ENCODE measurements around the gene NAGPA.

Gene NAGPA

DNA sequence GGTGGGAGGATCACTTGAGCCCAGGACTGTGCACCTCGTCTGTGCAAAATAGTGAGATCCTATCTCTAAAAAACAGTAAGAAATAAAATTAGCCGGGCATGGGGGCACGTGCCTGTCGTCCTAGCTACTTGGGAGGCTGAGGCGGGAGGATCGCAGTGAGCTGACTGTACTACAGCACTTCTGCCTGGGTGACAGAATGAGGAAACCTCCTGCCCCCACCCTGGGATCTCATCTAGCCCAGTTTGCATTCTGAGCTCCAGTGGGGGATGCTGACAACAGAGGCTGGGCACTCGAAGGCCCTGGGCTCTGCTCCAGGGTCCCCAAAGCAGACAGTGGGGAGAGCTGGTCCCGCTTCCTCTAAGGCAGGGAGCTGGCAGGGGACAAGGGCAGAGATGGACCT, 7.1 kb downstream of the NAGPA start:
- Histone ChIP-seq H3K36me3 (ENCODE audit: insufficient read depth, low read length) (no peaks in the 10 kb centered on the region), H4K20me1 (ENCODE audit: insufficient read depth, low read length) (no peaks in the 10 kb centered on the region), H3K79me2 (ENCODE audit: insufficient read depth, low read length) (no peaks in the 10 kb centered on the region), H2AFZ (ENCODE audit: low read length) (no peak overlapping the region), H3K27ac (ENCODE audit: low read depth, low read length, poor library complexity, severe bottlenecking) (no peak overlapping the region), H3K4me1 (ENCODE audit: insufficient read depth, low read length, severe bottlenecking) (no peaks in the 10 kb centered on the region), H3K9me3 (ENCODE audit: low read length) (no peaks in the 10 kb centered on the region), H3K9ac (ENCODE audit: low read length) (no peak overlapping the region), H3K4me2 (ENCODE audit: low read length) (no peak overlapping the region), H3K4me3 (ENCODE audit: low read depth, low read length, poor library complexity, severe bottlenecking) (no peak overlapping the region), H3K27me3 (ENCODE audit: insufficient read depth, low read length) (no peaks in the 10 kb centered on the region), H3K9me2 (ENCODE audit: low read depth, low read length) (no peaks in the 10 kb centered on the region), H3F3A (ENCODE audit: insufficient read depth, low read length) (no peaks in the 10 kb centered on the region)
- TF ChIP-seq, protein P1, sequence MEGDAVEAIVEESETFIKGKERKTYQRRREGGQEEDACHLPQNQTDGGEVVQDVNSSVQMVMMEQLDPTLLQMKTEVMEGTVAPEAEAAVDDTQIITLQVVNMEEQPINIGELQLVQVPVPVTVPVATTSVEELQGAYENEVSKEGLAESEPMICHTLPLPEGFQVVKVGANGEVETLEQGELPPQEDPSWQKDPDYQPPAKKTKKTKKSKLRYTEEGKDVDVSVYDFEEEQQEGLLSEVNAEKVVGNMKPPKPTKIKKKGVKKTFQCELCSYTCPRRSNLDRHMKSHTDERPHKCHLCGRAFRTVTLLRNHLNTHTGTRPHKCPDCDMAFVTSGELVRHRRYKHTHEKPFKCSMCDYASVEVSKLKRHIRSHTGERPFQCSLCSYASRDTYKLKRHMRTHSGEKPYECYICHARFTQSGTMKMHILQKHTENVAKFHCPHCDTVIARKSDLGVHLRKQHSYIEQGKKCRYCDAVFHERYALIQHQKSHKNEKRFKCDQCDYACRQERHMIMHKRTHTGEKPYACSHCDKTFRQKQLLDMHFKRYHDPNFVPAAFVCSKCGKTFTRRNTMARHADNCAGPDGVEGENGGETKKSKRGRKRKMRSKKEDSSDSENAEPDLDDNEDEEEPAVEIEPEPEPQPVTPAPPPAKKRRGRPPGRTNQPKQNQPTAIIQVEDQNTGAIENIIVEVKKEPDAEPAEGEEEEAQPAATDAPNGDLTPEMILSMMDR (IDR thresholded peaks at IDR 0.05; ENCODE audit: low read length), result no peak
- no peak for TF ChIP-seq EZH2 (IDR thresholded peaks at IDR 0.05; ENCODE audit: borderline replicate concordance, low read length)

DNA sequence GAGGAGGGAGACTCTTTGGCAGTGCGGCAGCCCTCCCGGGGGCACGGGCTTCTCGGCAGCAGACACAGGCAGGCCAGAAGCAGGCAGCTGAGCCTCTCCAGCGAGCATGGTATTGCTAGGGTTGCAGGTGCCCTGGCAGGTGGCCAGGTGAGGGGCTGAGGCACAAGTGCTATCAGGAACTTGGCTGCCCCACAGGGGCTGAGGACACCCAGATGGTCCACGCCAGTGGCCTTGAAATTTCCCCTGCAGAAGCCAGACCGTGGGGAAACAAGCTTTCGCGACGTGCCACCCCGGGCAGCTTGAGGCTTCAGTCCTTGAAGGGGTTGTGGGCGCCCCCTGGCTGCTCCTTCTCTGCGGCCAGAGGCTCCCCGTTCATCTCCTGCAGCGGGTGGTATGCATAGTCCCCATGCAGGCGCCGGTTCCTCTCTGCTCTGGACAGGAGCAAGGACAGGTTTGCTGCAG, 8.5 kb downstream of the NAGPA start:
- H3K27ac ChIP-seq (ENCODE audit: low read depth, low read length, poor library complexity, severe bottlenecking), result no peak overlapping the region
- TF ChIP-seq EZH2 (IDR thresholded peaks at IDR 0.05; ENCODE audit: borderline replicate concordance, low read length), result no peak
- TF ChIP-seq, protein P1 (IDR thresholded peaks at IDR 0.05; ENCODE audit: low read length), result peak; percentile 71
- H3F3A ChIP-seq (ENCODE audit: insufficient read depth, low read length), result no peaks in the 10 kb centered on the region
- H3K4me3 ChIP-seq (ENCODE audit: low read depth, low read length, poor library complexity, severe bottlenecking), result no peak overlapping the region
- no peaks in the 10 kb centered on the region for H3K36me3 ChIP-seq (ENCODE audit: insufficient read depth, low read length)
- H3K79me2 ChIP-seq (ENCODE audit: insufficient read depth, low read length), result no peaks in the 10 kb centered on the region
- no peak overlapping the region for H3K9ac ChIP-seq (ENCODE audit: low read length)
- H4K20me1 ChIP-seq (ENCODE audit: insufficient read depth, low read length), result no peaks in the 10 kb centered on the region
- H3K4me2 ChIP-seq (ENCODE audit: low read length), result no peak overlapping the region
- H3K4me1 ChIP-seq (ENCODE audit: insufficient read depth, low read length, severe bottlenecking), result no peaks in the 10 kb centered on the region
- H3K9me2 ChIP-seq (ENCODE audit: low read depth, low read length), result no peaks in the 10 kb centered on the region
- H2AFZ ChIP-seq (ENCODE audit: low read length), result no peak overlapping the region
- H3K9me3 ChIP-seq (ENCODE audit: low read length), result no peaks in the 10 kb centered on the region
- no peaks in the 10 kb centered on the region for H3K27me3 ChIP-seq (ENCODE audit: insufficient read depth, low read length)

DNA sequence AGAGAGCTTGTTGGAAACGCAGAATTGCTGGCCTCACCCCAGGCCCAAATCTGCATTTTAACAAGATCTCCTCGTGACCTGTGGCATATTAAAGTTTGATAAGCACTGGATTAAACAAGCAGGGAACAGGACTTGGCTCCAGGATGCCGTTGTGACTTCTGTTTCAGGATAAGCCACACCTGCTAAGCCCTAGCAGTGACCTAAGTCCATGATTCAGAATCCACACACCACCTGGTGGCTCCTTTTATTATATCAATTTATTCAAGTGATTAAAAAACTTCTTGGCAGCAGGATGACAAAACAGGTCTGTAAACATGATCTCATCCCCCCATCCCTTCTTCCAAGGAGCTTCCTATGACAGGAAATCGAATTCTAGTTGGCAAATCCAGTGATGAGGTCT, 9.1 kb downstream of the NAGPA start:
- Histone ChIP-seq H3K4me2 (ENCODE audit: low read length) (no peak overlapping the region), H3K36me3 (ENCODE audit: insufficient read depth, low read length) (no peaks in the 10 kb centered on the region), H3K4me3 (ENCODE audit: low read depth, low read length, poor library complexity, severe bottlenecking) (no peak overlapping the region), H3K9me3 (ENCODE audit: low read length) (no peaks in the 10 kb centered on the region), H3K79me2 (ENCODE audit: insufficient read depth, low read length) (no peaks in the 10 kb centered on the region), H4K20me1 (ENCODE audit: insufficient read depth, low read length) (no peaks in the 10 kb centered on the region), H3K27me3 (ENCODE audit: insufficient read depth, low read length) (no peaks in the 10 kb centered on the region), H3K9me2 (ENCODE audit: low read depth, low read length) (no peaks in the 10 kb centered on the region), H3K9ac (ENCODE audit: low read length) (no peak overlapping the region), H2AFZ (ENCODE audit: low read length) (no peak overlapping the region), H3K4me1 (ENCODE audit: insufficient read depth, low read length, severe bottlenecking) (no peaks in the 10 kb centered on the region), H3F3A (ENCODE audit: insufficient read depth, low read length) (no peaks in the 10 kb centered on the region), H3K27ac (ENCODE audit: low read depth, low read length, poor library complexity, severe bottlenecking) (no peak overlapping the region)
- TF ChIP-seq, protein P1 (IDR thresholded peaks at IDR 0.05; ENCODE audit: low read length), result no peak; the same call in 1 of the 2 replicates
- no peak for TF ChIP-seq EZH2 (IDR thresholded peaks at IDR 0.05; ENCODE audit: borderline replicate concordance, low read length)

All from OCI-LY1 (cell line).